IPS-15b (cell line): ENCODE results near the gene STRC.

ENCODE experiments used
- H3K27me3 ChIP-seq: one replicate; pipeline ENCODE4 v1.6.1; 2013; ENCODE audit warnings: low read length; ENCODE audit not compliant: control insufficient read depth, insufficient read depth
- H3K36me3 ChIP-seq: one replicate; pipeline ENCODE4 v1.6.1; 2013; ENCODE audit warnings: low read length; ENCODE audit not compliant: control insufficient read depth, insufficient read depth
- H3K4me1 ChIP-seq: one replicate; pipeline ENCODE4 v1.6.1; 2013; ENCODE audit warnings: mild to moderate bottlenecking, low read length; ENCODE audit not compliant: control insufficient read depth, insufficient read depth
- H3K4me3 ChIP-seq: one replicate; pipeline ENCODE4 v1.5.1; 2013; ENCODE audit warnings: low read depth, low read length
- H3K9ac ChIP-seq: one replicate; pipeline ENCODE4 v1.6.1; 2013; ENCODE audit warnings: low read depth, mild to moderate bottlenecking, low read length
- H3K9me3 ChIP-seq: one replicate; pipeline ENCODE4 v1.6.1; 2013; ENCODE audit warnings: mild to moderate bottlenecking, low read length; ENCODE audit not compliant: control insufficient read depth, insufficient read depth

Gene STRC

GRCh38 chr15:43552256-43552655 is 66.3 kb downstream of the STRC start:
- Histone ChIP-seq H3K4me3 (no peak overlapping the region), H3K27me3 (no peaks in the 10 kb centered on the region), H3K9me3 (no peaks in the 10 kb centered on the region), H3K36me3 (no peaks in the 10 kb centered on the region), H3K9ac (no peak overlapping the region), H3K4me1 (no peaks in the 10 kb centered on the region)

- H3K27me3 ChIP-seq = no peaks in the 10 kb centered on the region
- H3K9me3 ChIP-seq = no peaks in the 10 kb centered on the region
- no peak overlapping the region for H3K4me3 ChIP-seq
- no peaks in the 10 kb centered on the region for H3K36me3 ChIP-seq
- H3K4me1 ChIP-seq = no peaks in the 10 kb centered on the region
- H3K9ac ChIP-seq = no peak overlapping the region
Measured at GRCh38 chr15:43550527-43551363, 67.9 kb downstream of the STRC start.
